ENCODE data around the gene ZNF236.

ZNF236 gene

DNA sequence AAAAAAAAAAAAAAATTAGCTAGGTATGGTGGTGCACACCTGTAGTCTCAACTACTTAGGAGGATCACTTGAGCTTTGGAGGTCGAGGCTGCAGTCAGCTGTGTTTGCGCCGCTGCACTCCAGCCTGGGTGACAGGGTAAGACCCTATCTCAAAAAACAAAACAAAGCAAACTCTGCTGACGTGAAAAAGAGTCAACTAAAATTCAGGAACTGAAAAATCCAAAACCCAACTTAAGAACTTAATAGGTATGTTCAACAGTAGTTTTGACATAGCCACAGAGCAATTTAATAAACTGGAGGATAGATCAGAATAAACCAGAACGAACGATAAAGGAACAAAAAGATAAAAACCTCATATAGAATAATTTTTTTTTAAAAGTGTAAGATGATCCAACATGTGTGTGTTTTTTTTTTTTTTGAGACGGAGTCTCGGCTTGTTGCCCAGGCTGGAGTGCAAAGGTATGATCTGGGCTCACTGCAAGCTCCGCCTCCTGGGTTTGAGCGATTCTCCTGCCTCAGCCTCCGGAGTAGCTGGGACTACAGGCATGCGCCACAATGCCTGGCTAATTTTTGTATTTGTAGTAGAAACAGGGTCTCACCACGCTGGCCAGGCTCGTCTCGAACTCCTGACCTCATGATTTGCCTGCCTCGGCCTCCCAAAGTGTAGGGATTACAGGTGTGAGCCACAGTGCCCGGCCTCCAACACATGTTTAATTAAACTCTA, 4.3 kb upstream of the ZNF236 start:
- no peak for DNase-seq (ENCODE audit: low read depth, low spot score)
- no peak overlapping the region for H3K4me3 ChIP-seq (ENCODE audit: low read length)

DNA sequence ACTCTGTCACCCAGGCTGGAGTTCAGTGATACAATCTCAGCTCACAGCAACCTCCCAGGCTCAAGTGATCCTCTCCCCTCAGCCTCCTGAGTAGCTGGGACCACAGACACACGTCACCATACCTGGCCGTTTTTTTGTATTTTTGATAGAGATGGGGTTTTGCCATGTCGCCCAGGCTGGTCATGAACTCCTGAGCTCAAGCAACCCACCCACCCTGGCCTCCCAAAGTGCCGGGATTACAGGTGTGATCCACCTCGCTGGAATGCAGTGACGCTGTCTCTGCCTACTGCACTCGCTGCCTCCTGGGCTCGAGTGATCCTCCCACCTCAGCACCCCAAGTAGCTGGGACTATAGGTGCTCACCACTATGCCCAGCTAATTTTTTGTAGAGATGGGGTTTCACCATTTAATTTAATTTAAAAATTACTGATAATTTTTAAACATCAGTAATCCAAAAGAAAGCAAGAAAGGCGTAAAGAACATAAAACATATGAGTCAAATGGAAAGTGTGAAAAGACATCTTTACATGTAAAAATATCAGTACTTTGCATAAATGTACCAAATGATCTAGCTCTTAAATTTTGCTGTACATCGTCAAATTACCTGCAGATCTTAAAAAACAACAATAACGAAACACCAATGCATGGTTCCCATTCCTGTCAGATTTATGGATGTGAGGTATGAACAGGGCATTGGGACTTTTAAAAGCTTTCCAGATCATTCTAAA, 2.8 kb upstream of the ZNF236 start:
- H3K4me3 ChIP-seq (ENCODE audit: low read length), result no peak overlapping the region
- no peak for DNase-seq (ENCODE audit: low read depth, low spot score)

DNA sequence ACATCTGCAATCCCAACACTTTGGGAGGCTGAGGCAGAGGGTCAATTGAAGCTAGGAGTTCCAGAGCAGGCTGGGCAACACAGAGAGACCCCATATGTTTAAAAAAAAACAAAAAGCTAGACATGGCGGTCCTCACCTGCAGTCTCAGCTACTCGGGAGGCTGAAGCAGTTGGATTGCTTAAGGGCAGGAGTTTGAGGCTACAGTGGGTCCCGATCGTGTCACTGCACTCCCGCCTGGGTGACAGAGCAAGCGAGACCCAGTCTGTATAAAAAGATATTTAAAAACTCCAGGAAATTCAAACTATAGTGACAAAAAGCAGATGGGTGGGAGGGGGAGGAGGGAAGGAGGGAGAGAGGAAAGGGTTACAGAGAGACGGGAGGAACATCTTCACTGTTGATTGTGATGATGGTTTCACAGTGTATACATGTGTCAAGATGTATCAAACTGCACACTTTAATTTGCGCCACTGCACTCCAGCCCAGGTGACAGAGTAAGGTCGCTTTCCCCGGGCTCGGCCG, 942 bp upstream of the ZNF236 start:
- DNase-seq (ENCODE audit: low read depth, low spot score), result no peak

GRCh38 chr18:76821875-76822505, 367 bp upstream of the ZNF236 start:
- peak overlapping the region; percentile 94 for H3K4me3 ChIP-seq (ENCODE audit: low read length)

More for the DNA sequence above, 942 bp upstream of the ZNF236 start:
- peak overlapping the region; percentile 94 for H3K4me3 ChIP-seq (ENCODE audit: low read length)

DNA sequence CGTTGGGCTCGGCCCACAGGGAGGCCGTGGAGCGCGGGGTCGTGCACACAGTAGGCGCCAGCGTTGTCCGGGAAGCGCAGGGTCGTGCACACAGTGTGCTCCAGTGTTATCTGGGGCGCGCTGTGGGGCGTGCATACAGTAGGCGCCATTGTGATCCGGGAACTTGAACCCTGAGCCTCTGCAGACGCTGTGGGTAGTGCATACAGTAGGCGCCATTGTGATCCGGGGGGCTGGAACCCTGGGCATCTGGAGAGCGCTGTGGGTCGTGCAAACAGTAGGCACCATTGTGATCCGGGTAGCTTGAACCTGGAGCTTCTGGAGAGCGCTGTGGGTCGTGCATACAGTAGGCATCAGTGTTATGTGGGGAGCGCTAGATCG, 793 bp downstream of the ZNF236 start:
- DNase-seq (ENCODE audit: low read depth, low spot score), result no peak
- H3K4me3 ChIP-seq (ENCODE audit: low read length), result peak overlapping the region; percentile 75

More at GRCh38 chr18:76821875-76822505, 367 bp upstream of the ZNF236 start:
- no peak for DNase-seq (ENCODE audit: low read depth, low spot score)

DNA sequence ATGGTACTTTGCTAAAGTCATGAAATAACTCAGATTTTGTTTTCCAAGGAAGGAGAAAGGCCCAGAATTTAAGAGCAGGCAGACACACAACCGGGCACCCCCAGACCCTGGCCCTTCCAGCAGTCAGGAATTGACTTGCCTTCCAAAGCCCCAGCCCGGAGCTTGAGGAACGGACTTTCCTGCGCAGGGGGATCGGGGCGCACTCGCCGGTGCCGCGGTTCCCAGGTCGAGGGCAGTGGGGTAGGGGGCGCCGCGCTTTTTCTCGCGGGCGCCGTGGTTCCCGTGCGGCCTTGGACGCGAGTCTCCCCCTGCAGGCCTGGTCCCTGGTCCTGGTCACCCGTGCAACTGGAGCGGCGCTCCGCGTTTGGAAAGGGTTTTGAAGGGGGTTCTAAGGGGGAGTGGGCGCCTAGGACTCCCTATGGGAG, 1.2 kb downstream of the ZNF236 start:
- H3K4me3 ChIP-seq (ENCODE audit: low read length), result peak overlapping the region; percentile 75
- no peak for DNase-seq (ENCODE audit: low read depth, low spot score)

DNA sequence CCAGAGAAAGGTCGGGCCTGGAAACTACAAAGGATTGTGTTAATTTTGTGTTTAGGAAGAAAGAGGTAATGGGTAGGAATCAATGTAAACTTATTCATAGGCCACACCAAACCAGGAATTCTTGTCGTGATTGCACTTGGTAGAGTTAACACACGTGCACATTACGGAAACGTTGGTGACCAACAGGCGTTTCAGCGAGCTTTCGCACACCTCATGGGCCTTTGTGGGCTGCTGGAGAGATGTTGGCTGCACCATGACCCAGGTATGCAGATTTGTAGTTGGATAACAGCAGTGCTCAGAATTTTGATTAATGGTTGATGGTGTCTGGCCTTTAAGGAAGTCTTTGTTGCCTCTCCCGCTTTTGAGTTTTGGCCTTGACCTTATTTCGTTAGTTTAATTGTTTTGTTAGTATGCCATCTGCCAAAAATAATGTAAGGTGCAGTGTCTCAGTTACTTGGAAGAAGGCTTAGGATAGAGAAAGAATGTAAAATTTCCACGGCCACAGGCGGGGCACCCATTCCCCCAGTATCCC, 1.9 kb downstream of the ZNF236 start:
- no peak for DNase-seq (ENCODE audit: low read depth, low spot score)
- no peak overlapping the region for H3K4me3 ChIP-seq (ENCODE audit: low read length)

- no peak for DNase-seq (ENCODE audit: low read depth, low spot score)
- no peak overlapping the region for H3K4me3 ChIP-seq (ENCODE audit: low read length)
Observed at GRCh38 chr18:76824754-76825153, 2.4 kb downstream of the ZNF236 start.

DNA sequence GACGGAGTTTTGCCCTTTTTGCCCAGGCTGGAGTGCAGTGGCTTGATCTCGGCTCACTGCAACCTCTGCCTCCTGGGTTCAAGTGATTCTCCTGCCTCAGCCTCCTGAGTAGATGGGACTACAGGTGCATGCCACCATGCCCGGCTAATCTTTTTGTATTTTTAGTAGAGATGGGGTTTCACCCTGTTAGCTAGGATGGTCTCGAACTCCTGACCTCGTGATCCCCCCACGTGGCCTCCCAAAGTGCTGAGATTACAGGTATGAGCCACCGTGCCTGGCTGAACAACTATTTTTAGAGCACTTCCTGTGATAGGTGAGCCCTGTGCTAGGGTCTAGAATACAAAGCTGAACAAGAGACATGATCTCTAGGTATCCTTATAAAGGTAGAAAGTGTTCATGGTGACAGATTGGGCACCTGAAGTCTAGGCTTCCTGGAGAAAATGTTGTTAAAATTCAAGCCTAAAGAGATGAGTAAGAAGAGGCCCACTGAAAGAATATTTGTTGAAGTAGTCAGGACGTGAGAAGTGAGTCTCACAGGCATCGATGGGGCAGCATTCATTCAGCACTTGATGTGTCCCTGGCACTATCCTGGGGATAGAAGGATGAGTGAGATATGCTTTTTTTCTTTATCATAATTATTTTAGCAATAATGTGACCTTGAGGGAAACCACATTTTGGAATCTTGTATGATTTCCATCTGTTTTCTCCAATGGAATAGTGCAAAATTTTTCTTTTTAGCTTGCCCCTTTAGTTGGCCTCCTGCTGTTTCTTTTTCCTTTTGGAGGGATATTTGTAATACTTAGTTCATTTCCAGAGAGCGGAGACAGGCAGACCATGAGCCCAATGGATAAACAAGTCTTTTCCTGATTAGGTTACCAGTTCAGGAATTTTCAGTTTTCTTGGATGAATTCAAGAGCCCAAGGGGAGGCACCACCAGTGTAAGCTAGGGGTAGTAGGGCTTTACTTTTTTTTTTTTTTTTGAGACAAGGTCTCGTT, 5.1 kb downstream of the ZNF236 start:
- no peak overlapping the region for H3K4me3 ChIP-seq (ENCODE audit: low read length)
- no peak for DNase-seq (ENCODE audit: low read depth, low spot score)

DNA sequence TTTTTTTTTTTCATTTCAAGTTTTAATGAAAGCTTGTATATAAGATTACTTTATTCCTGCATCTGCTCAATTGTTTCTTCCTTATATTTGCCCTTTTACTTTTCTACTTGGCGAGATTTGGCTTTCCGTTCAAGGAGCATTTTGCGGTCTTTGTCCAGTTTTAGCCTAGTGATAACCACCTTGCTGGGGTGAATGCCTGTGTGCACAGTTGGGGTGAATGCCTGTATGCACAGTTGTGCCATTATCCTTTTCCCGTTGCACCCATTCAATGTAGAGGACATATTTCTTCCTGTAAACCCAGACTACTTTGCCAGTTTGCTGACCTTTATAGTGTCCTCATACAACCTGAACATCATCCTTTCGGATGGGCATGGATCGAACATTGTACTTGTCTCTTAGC, 12.0 kb downstream of the ZNF236 start:
- H3K4me3 ChIP-seq (ENCODE audit: low read length), result no peak overlapping the region
- no peak for DNase-seq (ENCODE audit: low read depth, low spot score)

DNA sequence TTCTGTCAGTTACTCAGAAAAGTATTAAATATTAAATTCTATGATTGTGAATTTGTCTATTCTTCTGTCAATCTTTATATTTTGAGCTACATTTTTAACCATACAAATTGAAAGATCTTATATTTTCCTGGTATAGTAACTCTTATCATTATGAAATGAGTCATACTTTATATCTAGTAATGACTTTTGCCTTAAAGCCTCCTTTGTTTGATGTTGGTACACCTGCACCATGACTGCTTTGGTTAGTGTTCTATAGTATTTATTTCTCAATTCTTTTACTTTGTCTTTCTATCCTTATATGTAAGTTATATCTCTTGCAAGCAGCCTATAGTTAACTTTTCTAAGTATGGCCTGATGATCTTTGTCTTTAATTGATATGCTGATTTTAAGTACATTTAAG, 13.0 kb downstream of the ZNF236 start:
- DNase-seq (ENCODE audit: low read depth, low spot score), result no peak

GRCh38 chr18:76837071-76837470, 14.7 kb downstream of the ZNF236 start:
- DNase-seq (ENCODE audit: low read depth, low spot score), result no peak
- H3K4me3 ChIP-seq (ENCODE audit: low read length), result no peak overlapping the region

More for the DNA sequence above, 13.0 kb downstream of the ZNF236 start:
- no peak overlapping the region for H3K4me3 ChIP-seq (ENCODE audit: low read length)

GRCh38 chr18:76838182-76838581, 15.8 kb downstream of the ZNF236 start:
- DNase-seq (ENCODE audit: low read depth, low spot score), result no peak
- H3K4me3 ChIP-seq (ENCODE audit: low read length), result no peak overlapping the region

GRCh38 chr18:76839086-76839794, 16.9 kb downstream of the ZNF236 start:
- H3K4me3 ChIP-seq (ENCODE audit: low read length), result no peak overlapping the region

GRCh38 chr18:76842837-76843530, 20.6 kb downstream of the ZNF236 start:
- H3K4me3 ChIP-seq (ENCODE audit: low read length), result no peak overlapping the region
- no peak for DNase-seq (ENCODE audit: low read depth, low spot score)

More at GRCh38 chr18:76839086-76839794, 16.9 kb downstream of the ZNF236 start:
- DNase-seq (ENCODE audit: low read depth, low spot score), result no peak

DNA sequence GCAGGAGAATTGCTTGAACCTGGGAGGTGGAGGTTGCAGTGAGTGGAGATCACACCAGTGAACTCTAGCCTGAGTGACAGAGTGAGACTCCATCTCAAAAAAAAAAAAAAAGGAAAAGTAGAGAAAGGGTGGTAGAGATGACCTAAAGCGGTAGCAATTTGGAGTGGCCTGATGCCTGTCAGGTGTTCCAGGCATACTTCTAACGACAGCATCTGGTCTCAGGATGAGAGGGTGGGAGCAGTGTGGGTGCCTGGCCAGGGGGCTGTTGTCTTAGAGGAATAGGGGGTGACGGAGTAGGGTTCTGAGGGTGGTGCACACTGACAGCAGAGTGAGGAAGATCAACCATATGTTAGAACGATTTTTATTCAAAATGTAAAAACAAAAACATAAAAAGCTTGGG, 21.8 kb downstream of the ZNF236 start:
- no peak for DNase-seq (ENCODE audit: low read depth, low spot score)

DNA sequence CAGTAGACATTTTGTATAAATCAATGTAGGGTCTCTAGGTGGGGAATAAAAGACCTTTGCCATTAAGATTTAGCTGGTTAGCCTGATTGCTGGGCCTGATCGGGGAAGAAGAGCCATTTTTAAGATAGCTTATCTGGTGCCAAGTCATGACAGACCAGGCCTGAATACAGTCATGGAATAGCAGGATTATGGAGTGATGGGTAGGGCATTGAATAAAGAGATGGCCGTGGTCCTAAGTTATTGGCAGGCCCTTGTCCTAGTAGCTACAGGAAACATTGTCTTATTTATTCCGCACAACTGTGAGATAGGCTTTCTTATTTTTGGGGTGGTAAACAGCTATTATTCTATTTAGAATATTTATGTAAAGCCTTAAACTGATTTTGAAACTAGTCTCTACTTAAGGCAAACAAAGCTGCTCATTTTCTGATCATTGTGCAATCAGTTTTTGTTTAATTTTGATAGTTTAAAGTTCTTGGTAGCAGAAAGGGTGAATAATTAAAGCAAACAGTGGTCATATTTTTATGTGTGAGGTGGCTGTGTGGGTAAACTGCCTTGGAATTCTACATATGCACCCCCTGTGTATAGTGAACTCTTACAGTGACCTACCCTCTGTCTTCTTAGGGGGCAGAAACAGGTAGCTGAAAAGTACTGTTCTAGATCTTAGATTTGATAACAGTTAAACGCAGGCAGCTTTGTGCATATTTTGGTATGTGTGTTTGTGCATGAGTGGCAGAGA, 22.6 kb downstream of the ZNF236 start:
- no peak overlapping the region for H3K4me3 ChIP-seq (ENCODE audit: low read length)
- no peak for DNase-seq (ENCODE audit: low read depth, low spot score)

More for the DNA sequence above, 21.8 kb downstream of the ZNF236 start:
- H3K4me3 ChIP-seq (ENCODE audit: low read length), result no peak overlapping the region

Data from Jurkat, Clone E6-1 (cell line).